Coronary artery (tissue), 2 donors: Measurements from ENCODE around the gene SP140.

Experiments
- DNase-seq: peaks from one replicate; pipeline ENCODE4 v3.0.0-alpha.2; 2017; ENCODE audit warnings: low spot score
- H3K27ac ChIP-seq, 2 donors: fragments of 200-600 bp; sonication (generic); one replicate each; pipeline ENCODE4 v1.5.1; 2016 to 2019
- H3K4me3 ChIP-seq: fragments of 200-600 bp; sonication (generic); 2 replicates; pipeline ENCODE4 v1.5.1; 2016; ENCODE audit warnings: mild to moderate bottlenecking, moderate library complexity
- TF ChIP-seq, protein P1 (sequence below): fragments of 200-600 bp; sonication (generic); IDR thresholded peaks from one replicate; pipeline ENCODE4 v1.5.1; 2019; ENCODE audit warnings: antibody characterized with exemption

Gene SP140

GRCh38 chr2:230323385-230324106, 98.0 kb downstream of the SP140 start:
- Histone ChIP-seq H3K4me3 (no peak overlapping the region), H3K27ac (no peak overlapping the region)
- DNase-seq = no peak
- TF ChIP-seq, protein P1, sequence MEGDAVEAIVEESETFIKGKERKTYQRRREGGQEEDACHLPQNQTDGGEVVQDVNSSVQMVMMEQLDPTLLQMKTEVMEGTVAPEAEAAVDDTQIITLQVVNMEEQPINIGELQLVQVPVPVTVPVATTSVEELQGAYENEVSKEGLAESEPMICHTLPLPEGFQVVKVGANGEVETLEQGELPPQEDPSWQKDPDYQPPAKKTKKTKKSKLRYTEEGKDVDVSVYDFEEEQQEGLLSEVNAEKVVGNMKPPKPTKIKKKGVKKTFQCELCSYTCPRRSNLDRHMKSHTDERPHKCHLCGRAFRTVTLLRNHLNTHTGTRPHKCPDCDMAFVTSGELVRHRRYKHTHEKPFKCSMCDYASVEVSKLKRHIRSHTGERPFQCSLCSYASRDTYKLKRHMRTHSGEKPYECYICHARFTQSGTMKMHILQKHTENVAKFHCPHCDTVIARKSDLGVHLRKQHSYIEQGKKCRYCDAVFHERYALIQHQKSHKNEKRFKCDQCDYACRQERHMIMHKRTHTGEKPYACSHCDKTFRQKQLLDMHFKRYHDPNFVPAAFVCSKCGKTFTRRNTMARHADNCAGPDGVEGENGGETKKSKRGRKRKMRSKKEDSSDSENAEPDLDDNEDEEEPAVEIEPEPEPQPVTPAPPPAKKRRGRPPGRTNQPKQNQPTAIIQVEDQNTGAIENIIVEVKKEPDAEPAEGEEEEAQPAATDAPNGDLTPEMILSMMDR = no peak

- DNase-seq = no peak
- Histone ChIP-seq H3K4me3 (no peak overlapping the region), H3K27ac (no peak overlapping the region)
- TF ChIP-seq, protein P1 = no peak
Observed at GRCh38 chr2:230324503-230324902, 99.0 kb downstream of the SP140 start.

DNA sequence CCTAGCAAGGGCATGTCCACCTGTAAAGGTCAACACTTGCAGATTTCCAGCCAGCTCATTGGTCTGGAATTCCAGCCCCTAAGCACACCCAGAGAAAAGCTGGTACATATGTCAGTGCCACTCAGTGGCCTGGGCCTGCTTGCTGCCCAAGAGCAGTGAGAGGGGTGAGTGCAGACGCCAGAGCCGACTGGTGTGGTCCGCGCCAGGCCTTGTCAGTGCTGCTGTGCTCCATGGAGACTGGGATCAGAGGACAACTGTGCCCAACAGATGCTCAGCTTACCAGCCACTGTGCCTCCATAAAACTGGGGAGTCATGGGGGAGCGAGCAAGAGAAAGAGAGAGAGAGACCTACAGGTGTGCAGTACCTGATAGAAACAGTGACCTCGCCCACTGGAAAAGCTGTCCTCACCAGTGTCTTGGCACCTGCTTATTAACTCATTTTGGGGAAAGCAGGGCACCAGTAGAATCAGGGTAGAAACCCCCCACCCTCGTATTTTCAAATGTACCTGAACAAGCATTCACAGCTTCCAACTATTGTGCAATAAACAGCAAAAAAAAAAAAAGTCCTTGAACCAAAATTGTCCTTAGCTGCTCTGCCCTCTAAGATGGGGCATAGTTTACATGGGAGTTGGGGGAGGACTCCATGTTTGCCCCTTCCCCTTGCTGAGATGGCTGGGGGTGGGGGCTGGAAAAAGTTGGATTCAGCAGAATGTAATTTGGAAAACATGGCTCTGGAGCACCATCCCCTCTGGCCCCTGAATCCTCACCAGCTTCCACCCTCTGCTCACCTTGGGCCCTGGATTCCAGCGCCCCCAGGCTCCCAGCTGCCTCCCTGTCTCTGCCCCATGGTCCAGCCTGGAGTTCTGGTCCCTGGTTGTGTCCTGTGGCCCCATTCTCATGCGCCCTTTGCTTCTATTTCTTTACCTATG, 100.0 kb downstream of the SP140 start:
- DNase-seq = no peak
- TF ChIP-seq, protein P1 = no peak
- no peak overlapping the region for H3K27ac ChIP-seq

GRCh38 chr2:230326453-230327417, 101.2 kb downstream of the SP140 start, which contains the start of gene SP140L:
SP140L (plus strand) TSS chr2:230327193; CDS start chr2:230327270, 77 bp downstream.
- H3K27ac ChIP-seq = peak within 1 kb of the TSS; percentile 1 to 59
- peak within 1 kb of the TSS; percentile 69 for H3K4me3 ChIP-seq
- peak; percentile 81 for DNase-seq
- TF ChIP-seq, protein P1 = no peak

More for the DNA sequence above, 100.0 kb downstream of the SP140 start:
- H3K4me3 ChIP-seq = no peak overlapping the region

- TF ChIP-seq, protein P1 = no peak
- no peak for DNase-seq
- Histone ChIP-seq H3K27ac (peak overlapping the region; percentile 1 to 59), H3K4me3 (peak overlapping the region; percentile 69)
Observed at GRCh38 chr2:230327418-230328154, 102.0 kb downstream of the SP140 start.

GRCh38 chr2:230328155-230328458, 102.6 kb downstream of the SP140 start:
- H3K4me3 ChIP-seq = peak overlapping the region; percentile 69
- H3K27ac ChIP-seq = no peak overlapping the region
- TF ChIP-seq, protein P1 = no peak
- no peak for DNase-seq
